C4-2B (cell line): ENCODE measurements around the gene PIM3.

ENCODE experiments used
- H3K27ac ChIP-seq: fragments of 450-650 bp; 2 replicates; pipeline ENCODE4 v1.5.1; 2017
- ZFX ChIP-seq: fragments of 450-650 bp; IDR thresholded peaks from 2 replicates; pipeline ENCODE4 v1.6.1; 2017
- TF ChIP-seq, protein P1 (sequence below): fragments of 450-650 bp; conservative IDR thresholded peaks from 2 replicates; pipeline ENCODE4 v1.5.1; 2017; ENCODE audit warnings: mild to moderate bottlenecking

Gene PIM3

DNA sequence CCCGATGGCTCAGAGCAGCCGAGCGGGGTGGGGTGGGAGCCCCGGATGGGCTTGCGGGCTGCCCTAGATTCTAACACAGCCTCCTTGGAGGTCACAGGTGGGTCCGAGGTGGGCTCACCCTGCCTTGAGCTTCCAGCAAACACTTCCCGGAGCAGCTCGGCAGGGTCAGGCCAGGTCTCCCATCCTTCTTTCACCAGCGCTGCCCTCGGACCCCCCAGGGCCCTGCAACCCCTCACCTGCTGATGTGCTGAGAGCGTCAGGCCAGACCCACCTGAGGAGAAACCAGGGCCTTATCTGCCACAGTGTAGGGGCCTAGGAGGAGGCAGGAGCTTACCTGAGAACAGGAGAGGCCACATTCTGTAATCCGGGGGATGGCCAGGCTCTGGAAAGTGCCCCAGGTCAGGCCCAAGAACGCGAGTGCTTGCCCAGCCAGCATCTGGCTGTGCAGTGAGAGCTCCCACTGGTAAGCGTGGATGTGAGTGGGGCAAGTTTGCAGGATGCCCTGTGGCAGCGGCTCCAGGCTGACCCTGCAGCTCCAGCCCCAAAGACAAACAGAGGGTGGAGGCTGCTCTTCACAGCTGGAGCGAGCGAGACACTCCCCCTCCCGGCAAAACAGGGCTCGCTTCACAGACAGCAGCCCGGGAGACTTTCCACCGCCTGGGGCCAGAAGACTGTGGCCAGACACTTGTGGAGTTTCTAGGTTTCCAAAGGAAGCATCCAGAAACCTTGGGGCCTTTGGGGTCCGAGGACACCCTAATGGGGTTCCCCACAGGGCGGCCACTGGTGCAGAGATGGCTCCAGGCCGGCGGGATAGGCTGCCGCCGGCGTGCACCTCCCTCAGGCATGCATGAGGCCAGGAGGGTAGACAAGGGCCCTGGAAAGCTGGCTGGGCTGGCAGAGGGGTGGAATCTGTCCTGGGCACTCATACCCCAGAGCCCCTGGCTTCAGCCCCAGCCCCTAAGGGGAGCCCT is 51.9 kb downstream of the PIM3 start, which contains the start of gene IL17REL:
TSS of gene IL17REL (minus strand) at position 555 of the 971 bp plus-strand sequence. CDS start at position 436, 119 bp downstream.
- TF ChIP-seq, protein P1, sequence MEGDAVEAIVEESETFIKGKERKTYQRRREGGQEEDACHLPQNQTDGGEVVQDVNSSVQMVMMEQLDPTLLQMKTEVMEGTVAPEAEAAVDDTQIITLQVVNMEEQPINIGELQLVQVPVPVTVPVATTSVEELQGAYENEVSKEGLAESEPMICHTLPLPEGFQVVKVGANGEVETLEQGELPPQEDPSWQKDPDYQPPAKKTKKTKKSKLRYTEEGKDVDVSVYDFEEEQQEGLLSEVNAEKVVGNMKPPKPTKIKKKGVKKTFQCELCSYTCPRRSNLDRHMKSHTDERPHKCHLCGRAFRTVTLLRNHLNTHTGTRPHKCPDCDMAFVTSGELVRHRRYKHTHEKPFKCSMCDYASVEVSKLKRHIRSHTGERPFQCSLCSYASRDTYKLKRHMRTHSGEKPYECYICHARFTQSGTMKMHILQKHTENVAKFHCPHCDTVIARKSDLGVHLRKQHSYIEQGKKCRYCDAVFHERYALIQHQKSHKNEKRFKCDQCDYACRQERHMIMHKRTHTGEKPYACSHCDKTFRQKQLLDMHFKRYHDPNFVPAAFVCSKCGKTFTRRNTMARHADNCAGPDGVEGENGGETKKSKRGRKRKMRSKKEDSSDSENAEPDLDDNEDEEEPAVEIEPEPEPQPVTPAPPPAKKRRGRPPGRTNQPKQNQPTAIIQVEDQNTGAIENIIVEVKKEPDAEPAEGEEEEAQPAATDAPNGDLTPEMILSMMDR, result no peak
- TF ChIP-seq ZFX, result no peak
- no peak within 1 kb of the TSS for H3K27ac ChIP-seq
